NCI-H526 treated with DMSO at 0.1 percent for 48 hours (cell line): Measurements from ENCODE around the gene KLF17.
"Not testable (repeated sequence)": the region's sequence is repeated elsewhere in the genome, so short reads cannot be mapped to it uniquely, and the experiment has no call there.

ENCODE experiments used
- DNase-seq: peaks from one replicate; lab custom pipeline; 2025; lab: John Stamatoyannopoulos, UW

Gene KLF17

DNA sequence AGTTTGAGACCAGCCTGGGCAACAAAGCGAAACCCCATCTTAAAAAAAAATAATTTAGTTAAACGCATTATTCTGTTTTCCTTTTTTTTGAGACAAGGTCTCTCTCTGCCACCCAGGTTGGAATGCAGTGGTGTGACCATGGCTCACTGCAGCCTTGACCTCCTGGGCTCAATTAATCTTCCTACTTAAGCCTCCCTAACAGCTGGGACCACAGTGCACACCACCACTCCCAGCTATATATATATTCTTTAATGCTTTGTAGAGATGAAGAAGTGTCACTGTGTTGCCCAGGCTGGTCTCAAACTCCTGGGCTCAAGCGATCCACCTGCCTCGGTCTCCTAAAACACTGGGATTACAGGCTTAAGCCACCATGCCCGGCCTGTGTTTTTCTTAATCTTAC is 7.7 kb upstream of the KLF17 start:
- no peak for DNase-seq

GRCh38 chr1:44111861-44112260 is 6.8 kb upstream of the KLF17 start:
- DNase-seq = no peak

GRCh38 chr1:44112486-44112885 is 6.1 kb upstream of the KLF17 start:
- no peak for DNase-seq

GRCh38 chr1:44113095-44113609 is 5.5 kb upstream of the KLF17 start:
- DNase-seq = no peak

GRCh38 chr1:44114098-44114497 is 4.5 kb upstream of the KLF17 start:
- no peak for DNase-seq

DNA sequence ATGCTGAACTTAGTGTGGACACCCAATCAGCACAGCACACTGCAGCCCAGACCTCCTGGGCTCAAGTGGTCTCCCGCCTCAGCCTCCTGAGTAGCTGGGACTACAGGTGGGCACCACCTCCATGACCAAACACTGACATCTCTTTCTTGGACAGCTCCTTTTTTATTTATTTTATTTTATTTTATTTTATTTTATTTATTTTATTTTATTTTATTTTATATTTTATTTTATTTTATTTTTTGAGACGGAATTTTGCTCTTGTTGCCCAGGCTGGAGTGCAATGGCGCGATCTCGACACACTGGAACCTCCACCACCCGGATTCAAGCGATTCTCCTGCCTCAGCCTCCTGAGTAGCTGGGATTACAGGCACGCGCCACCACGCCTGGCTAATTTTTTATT is 1.3 kb upstream of the KLF17 start:
- not testable (repeated sequence) for DNase-seq

- DNase-seq = no peak
These were observed 904 bp downstream of the KLF17 start for GRCh38 chr1:44119525-44119924.

- no peak for DNase-seq
These were observed 1.9 kb downstream of the KLF17 start for GRCh38 chr1:44120398-44120949.

GRCh38 chr1:44129616-44130500 is 11.2 kb downstream of the KLF17 start:
- no peak for DNase-seq

DNA sequence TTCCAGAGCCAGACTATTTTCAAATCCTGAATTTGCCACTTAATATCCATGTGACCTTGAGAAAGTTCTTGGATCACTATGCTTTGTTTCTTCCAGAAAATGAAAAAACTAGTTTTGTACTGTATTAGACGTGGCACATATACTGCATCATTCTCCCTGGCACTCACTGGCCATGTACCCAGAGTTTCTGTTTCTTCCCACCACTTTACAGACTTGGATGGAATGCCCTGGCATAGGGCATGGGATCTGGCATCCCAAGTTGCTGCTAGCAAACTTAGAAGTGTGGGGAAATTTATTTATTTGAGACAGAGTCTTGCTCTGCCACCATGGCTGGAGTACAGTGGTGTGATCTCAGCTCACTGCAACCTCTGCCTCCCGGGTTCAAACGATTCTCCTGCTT is 12.8 kb downstream of the KLF17 start:
- DNase-seq = no peak

DNA sequence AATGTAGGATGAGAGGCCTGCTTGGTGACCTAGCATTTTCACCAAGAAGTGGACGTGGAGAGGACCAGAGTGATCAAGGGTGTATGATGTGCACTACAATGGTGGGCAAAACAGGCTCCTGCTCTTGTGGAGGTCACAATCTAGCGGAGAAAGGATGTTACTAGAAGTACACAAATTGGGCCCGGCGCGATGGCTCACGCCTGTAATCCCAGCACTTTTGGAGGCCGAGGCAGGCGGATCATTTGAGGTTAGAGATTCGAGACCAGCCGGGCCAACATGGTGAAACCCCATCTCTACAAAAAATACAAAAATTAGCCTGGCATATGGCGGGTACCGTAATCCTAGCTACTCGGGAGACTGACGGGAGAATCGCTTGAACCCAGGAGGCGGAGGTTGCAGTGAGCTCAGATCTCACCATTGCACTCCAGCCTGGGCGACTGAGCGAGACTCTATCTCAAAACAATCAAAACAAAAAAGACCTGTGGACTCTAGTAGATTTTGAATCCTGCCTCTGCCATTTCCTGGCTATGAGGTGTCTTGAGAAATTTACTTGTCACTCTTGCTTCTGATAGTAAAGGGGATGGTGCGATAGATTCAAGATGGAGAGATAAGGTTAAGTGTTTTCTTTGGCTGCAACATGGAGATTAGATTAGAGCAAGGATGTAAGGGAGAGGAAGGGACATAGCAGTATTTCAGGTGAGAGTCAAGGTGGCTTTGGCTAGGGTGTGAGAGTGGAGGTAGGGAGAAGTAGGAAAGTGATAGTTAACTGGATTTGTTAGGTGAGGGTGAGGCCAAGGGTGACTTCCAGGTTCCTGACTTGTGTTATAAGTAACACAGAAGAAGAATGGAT is 15.7 kb downstream of the KLF17 start:
- no peak for DNase-seq

DNA sequence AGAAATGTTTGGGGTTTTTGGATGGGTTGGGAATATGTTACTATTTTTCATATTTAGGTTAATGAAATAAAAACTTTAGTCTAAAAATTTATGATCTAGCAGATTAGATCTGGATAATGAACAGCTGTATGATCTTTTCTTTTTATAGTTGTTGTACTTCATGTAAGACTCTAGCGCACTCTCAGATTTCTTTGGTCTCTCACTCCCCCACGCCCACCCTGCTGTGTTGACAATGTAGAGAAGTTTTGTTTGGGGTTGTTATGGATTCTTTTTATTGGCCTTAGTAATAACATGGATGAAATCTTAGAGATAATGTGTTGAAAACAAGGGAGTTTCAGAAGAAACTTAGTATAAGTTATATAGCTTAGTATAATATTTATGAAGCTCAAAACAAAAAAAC is 17.3 kb downstream of the KLF17 start:
- no peak for DNase-seq

DNA sequence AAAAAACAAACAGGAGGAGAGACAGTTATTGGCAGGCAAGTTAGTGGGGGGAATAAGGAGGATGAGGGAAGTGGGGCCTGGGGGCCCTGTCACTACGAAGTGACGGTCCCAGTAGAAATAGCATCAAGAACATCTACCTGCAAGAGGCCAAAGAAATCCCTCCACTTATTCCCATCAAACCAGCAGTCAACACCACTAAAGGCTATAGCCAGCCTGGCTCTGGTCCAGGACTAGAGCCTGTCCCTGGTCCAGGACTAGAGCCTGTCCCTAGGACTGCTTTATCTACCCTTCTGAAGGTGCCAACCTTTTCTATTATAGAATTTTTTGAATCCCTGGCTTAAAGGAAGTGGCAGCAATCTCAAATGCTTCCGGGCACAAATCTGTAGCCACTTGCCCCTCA is 19.6 kb downstream of the KLF17 start:
- no peak for DNase-seq

GRCh38 chr1:44139565-44139964 is 20.9 kb downstream of the KLF17 start:
- not testable (repeated sequence) for DNase-seq

GRCh38 chr1:44141531-44141930 is 22.9 kb downstream of the KLF17 start, which contains the start of gene KLF18:
KLF18 (minus strand) TSS chr1:44141631; CDS start chr1:44141631, 0 bp downstream.
- DNase-seq = no peak

DNA sequence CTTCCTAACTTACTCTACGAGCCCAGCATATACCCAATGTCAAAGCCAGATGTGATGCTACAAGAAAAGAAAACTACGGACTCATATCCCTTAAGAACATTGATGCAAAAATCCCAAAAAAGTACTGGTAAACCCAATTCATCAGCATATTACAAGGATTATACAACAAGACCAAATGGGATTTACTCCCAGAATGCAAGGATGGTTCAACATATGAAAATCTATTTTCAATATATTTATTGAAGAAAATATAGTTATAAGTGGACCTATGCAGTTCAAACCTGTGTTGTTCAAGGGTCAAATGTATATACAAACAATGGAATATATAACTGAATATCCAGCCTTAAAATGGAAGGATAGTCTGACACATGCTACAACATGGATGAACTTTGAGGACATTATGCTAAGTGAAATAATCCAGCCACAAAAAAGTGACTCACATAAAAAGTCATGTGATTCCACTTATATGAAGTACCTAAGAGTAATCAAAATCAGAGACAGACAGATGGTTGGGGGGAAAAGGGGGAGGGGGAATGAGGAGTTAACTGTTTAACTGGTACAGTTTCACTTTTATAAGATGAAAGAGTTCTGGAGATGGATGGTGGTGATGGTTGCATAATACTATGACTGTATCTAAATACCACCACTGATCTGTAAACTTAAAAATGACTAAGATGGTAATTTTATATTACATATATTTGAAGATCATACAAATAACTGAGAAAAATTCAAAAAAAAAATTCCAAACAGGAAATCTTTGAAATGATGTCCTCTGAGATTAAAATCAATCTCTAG is 26.5 kb downstream of the KLF17 start:
- DNase-seq = no peak

GRCh38 chr1:44146536-44147361 is 28.1 kb downstream of the KLF17 start:
- no peak for DNase-seq

DNA sequence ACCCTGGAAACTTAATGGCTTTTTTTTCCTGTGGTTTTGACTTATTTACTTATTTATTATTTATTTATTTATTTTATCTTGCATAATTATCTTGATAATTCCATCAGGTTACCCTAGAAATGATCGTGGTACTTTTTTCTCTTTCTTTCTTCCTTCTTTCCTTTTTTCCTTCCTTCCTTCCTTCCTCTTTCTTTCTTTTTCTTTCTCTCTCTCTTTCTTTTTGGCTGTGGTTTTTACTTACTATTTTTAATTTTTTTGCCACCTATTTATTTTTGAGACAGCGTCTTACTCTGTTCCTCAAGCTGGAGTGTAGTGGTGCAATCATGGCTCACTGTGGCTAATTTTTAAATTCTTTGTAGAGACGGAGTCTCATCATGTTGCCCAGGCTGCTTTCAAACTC is 29.0 kb downstream of the KLF17 start:
- no peak for DNase-seq

GRCh38 chr1:44151332-44151731 is 32.7 kb downstream of the KLF17 start:
- no peak for DNase-seq

GRCh38 chr1:44151808-44152207 is 33.2 kb downstream of the KLF17 start:
- DNase-seq = no peak

- DNase-seq = no peak
These were observed 34.1 kb downstream of the KLF17 start for GRCh38 chr1:44152692-44153091.
